Stomach (tissue), 4 donors: ENCODE measurements around the gene ZFX.

ENCODE experiments used
- EP300 ChIP-seq: sonication (generic); formaldehyde crosslinking; IDR thresholded peaks from one replicate; pipeline ENCODE4 v1.6.1; 2017; ENCODE audit warnings: antibody characterized with exemption
- POLR2A ChIP-seq, 4 donors: fragments of 450-650 bp; IDR thresholded peaks; one replicate each; pipeline ENCODE4 v1.6.1; 2016; ENCODE audit warnings: antibody characterized with exemption in 4 of 4, control low read depth in 2 of 4, mild to moderate bottlenecking in 1 of 4, moderate library complexity in 1 of 4
- POLR2AphosphoS5 ChIP-seq, 3 donors: sonication (generic); formaldehyde crosslinking; IDR thresholded peaks; one replicate each; pipeline ENCODE4 v1.6.1; 2016; ENCODE audit warnings: antibody characterized with exemption in 3 of 3
- TF ChIP-seq, protein P1 (sequence below), 7 experiments: fragments of 450-650 bp in 4 of 7; fragments of 200-600 bp in 3 of 7; sonication (generic) in 3 of 7; IDR thresholded peaks; one replicate each; pipeline ENCODE4 v1.5.1; 2016 to 2019; ENCODE audit warnings: antibody characterized with exemption in 7 of 7, control low read depth in 2 of 7, mild to moderate bottlenecking in 1 of 7

DNA sequence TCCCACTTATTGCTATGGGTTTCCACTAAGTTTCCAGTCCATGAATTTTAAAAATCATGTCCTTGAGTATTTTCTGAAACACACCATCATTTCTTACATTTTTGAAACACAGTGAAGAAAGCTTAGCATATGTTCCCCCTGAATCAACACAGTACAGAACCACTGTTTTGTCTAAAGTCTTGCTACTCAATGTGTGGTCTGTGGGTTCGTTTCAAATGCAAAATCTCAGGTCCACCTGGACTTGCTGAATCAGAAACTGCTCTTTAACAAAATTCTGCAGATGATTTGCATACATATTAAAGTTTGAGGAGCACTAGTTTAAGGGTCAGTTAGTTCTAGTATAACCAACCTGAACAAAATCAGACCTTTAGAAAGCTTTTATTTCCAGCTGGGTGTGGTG is 103.9 kb downstream of the ZFX start:
- TF ChIP-seq EP300 (no peak), POLR2A (IDR thresholded peaks at IDR 0.05) (no peak), POLR2AphosphoS5 (IDR thresholded peaks at IDR 0.05) (no peak)
- TF ChIP-seq, protein P1, sequence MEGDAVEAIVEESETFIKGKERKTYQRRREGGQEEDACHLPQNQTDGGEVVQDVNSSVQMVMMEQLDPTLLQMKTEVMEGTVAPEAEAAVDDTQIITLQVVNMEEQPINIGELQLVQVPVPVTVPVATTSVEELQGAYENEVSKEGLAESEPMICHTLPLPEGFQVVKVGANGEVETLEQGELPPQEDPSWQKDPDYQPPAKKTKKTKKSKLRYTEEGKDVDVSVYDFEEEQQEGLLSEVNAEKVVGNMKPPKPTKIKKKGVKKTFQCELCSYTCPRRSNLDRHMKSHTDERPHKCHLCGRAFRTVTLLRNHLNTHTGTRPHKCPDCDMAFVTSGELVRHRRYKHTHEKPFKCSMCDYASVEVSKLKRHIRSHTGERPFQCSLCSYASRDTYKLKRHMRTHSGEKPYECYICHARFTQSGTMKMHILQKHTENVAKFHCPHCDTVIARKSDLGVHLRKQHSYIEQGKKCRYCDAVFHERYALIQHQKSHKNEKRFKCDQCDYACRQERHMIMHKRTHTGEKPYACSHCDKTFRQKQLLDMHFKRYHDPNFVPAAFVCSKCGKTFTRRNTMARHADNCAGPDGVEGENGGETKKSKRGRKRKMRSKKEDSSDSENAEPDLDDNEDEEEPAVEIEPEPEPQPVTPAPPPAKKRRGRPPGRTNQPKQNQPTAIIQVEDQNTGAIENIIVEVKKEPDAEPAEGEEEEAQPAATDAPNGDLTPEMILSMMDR (IDR thresholded peaks at IDR 0.05): no peak
